Measurements from ENCODE around the gene UBA1.

DNA sequence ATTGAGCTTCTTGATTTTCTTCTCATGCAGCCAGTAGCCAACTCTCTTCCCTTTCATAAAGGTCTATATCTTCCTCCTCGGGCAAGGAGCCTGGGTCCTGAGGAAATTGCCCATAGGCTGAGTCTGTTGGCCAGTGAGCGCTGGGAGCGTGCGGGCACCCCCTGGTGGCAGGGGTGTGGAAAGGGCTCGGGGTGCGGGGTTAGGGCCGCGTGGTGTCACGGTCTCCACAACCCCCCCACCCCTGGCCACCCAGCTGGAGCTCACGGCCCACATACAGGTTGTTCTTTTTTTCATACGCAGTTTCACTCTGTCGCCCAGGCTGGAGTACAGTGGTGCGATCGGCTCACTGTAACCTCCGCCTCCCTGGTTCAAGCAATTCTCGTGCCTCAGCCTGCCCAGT lies 35.5 kb upstream of the UBA1 start:
- TF ChIP-seq POLR2AphosphoS5 (IDR thresholded peaks at IDR 0.05) (no peak), POLR2A (IDR thresholded peaks at IDR 0.05) (no peak)
- TF ChIP-seq, protein P1, sequence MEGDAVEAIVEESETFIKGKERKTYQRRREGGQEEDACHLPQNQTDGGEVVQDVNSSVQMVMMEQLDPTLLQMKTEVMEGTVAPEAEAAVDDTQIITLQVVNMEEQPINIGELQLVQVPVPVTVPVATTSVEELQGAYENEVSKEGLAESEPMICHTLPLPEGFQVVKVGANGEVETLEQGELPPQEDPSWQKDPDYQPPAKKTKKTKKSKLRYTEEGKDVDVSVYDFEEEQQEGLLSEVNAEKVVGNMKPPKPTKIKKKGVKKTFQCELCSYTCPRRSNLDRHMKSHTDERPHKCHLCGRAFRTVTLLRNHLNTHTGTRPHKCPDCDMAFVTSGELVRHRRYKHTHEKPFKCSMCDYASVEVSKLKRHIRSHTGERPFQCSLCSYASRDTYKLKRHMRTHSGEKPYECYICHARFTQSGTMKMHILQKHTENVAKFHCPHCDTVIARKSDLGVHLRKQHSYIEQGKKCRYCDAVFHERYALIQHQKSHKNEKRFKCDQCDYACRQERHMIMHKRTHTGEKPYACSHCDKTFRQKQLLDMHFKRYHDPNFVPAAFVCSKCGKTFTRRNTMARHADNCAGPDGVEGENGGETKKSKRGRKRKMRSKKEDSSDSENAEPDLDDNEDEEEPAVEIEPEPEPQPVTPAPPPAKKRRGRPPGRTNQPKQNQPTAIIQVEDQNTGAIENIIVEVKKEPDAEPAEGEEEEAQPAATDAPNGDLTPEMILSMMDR (IDR thresholded peaks at IDR 0.05), result no peak

Measured in prostate gland (tissue), 2 donors.